ENCODE results near the gene TLCD3A. TPM values are rescaled to one million over a fixed set of nuclear protein-coding genes. Genes with fewer than 3 reads are reported as not detected.

Gene TLCD3A
- total and polyA plus RNA-seq, 10 of the 15 experiments (the other 5 are each of a cell fraction or from before 2014, with no cell fraction given): 2.9 to 29.7 (median 17.8) TPM

- no peaks in the 10 kb centered on the region for H3K9me3 ChIP-seq (replicated peaks; ENCODE audit: control insufficient read depth, insufficient read depth, low read length)
- intact Hi-C loops (cut with micrococcal nuclease; ENCODE audit: unreplicated experiment): loop anchor here (10.0 kb wide), 1 partner anchor 267 kb away; no protein-coding TSS in a partner anchor
- ATAC-seq (no peak), FAIRE-seq (no peak), DNase-seq (ENCODE audit: low read depth, low spot score) (no peak)
- no peak overlapping the region for H3K27ac ChIP-seq (ENCODE audit: control insufficient read depth, insufficient read depth)
- H3K9ac ChIP-seq (ENCODE audit: control insufficient read depth, insufficient read depth, low read length): no peak overlapping the region
- H3K79me2 ChIP-seq (ENCODE audit: control insufficient read depth, insufficient read depth, low read length): peaks cover 12% of the 10 kb centered on the region
- no peak overlapping the region for H3K4me2 ChIP-seq (ENCODE audit: control insufficient read depth, insufficient read depth)
- H3K27me3 ChIP-seq (replicated peaks in 1 of 2; ENCODE audit: control insufficient read depth in 2 of 2, insufficient read depth in 2 of 2, low read length in 1 of 2): no peaks in the 10 kb centered on the region
- ChIA-PET RAD21 (ENCODE audit: unreplicated experiment) (no interaction called here), SMC1A (ENCODE audit: uncharacterized antibody, unreplicated experiment) (interaction anchor here (0.9 to 1.7 kb wide), 4 partner anchors 17 to 306 kb away, joined by 3 to 5 read pairs (median 3); no protein-coding TSS in a partner anchor), POLR2A (interaction anchor here (0.7 to 1.2 kb wide), 3 partner anchors 24 to 103 kb away, joined by 3 to 7 read pairs (median 4); no protein-coding TSS in a partner anchor), CTCF (interaction anchor here (0.8 to 1.6 kb wide), 7 partner anchors 13 to 306 kb away, joined by 3 to 5 read pairs (median 4); partner anchors contain the start of gene TIMM22)
- H3K4me3 ChIP-seq: no peak overlapping the region
- no TSS peak for BruUV-seq (replicated peaks)
- no peaks in the 10 kb centered on the region for H4K20me1 ChIP-seq (ENCODE audit: control insufficient read depth, insufficient read depth)
- in situ Hi-C loops (cut with MboI): no loop called here
- 98% methylated on average over 5 of the region's 5 CpGs for WGBS (ENCODE audit: insufficient coverage, insufficient replicate concordance, low lambda C conversion rate, missing lambda C conversion rate)
- no peak overlapping the region for H2AFZ ChIP-seq (ENCODE audit: control insufficient read depth, low read depth, low read length)
- no peaks in the 10 kb centered on the region; the same call in 1 of the 2 replicates for H3K4me1 ChIP-seq (ENCODE audit: control insufficient read depth, insufficient read depth, low read length)
- H3K36me3 ChIP-seq (ENCODE audit: control insufficient read depth in 2 of 2, insufficient read depth in 2 of 2, low read length in 1 of 2): no peaks in the 10 kb centered on the region
- no peak for TF ChIP-seq CHD2 (IDR thresholded peaks at IDR 0.05; ENCODE audit: borderline replicate concordance, low read depth, low read length)
- TF ChIP-seq SMC3 (IDR thresholded peaks at IDR 0.05; ENCODE audit: borderline replicate concordance, low read length): no peak
- TF ChIP-seq EGR1 (IDR thresholded peaks at IDR 0.05; ENCODE audit: borderline replicate concordance in 1 of 2, low read depth in 2 of 2, low read length in 2 of 2): no peak
- no peak for TF ChIP-seq JUNB (IDR thresholded peaks at IDR 0.05)
- TF ChIP-seq, protein P1, sequence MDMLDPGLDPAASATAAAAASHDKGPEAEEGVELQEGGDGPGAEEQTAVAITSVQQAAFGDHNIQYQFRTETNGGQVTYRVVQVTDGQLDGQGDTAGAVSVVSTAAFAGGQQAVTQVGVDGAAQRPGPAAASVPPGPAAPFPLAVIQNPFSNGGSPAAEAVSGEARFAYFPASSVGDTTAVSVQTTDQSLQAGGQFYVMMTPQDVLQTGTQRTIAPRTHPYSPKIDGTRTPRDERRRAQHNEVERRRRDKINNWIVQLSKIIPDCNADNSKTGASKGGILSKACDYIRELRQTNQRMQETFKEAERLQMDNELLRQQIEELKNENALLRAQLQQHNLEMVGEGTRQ (IDR thresholded peaks at IDR 0.05; ENCODE audit: borderline replicate concordance, low read depth, low read length): no peak
- TF ChIP-seq, protein P2, sequence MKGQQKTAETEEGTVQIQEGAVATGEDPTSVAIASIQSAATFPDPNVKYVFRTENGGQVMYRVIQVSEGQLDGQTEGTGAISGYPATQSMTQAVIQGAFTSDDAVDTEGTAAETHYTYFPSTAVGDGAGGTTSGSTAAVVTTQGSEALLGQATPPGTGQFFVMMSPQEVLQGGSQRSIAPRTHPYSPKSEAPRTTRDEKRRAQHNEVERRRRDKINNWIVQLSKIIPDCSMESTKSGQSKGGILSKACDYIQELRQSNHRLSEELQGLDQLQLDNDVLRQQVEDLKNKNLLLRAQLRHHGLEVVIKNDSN (IDR thresholded peaks at IDR 0.05; ENCODE audit: borderline replicate concordance, extremely low read length, insufficient read depth, low read depth, low read length): no peak
- no peak for TF ChIP-seq CTCF (IDR thresholded peaks at IDR 0.05 in 2 of 3, conservative IDR thresholded peaks at IDR 0.05 in 1 of 3; ENCODE audit: control insufficient read depth in 2 of 3, extremely low read depth in 1 of 3, insufficient read depth in 1 of 3, low read depth in 3 of 3, low read length in 3 of 3)
- TF ChIP-seq PKNOX1 (IDR thresholded peaks at IDR 0.05): no peak
- TF ChIP-seq ZNF622 (IDR thresholded peaks at IDR 0.05): no peak
- no peak for TF ChIP-seq CEBPZ (IDR thresholded peaks at IDR 0.05; ENCODE audit: low read depth, low read length)
- no peak for TF ChIP-seq PML (IDR thresholded peaks at IDR 0.05; ENCODE audit: low read length)
Observed at GRCh38 chr17:718075-718474, 14.3 kb upstream of the TLCD3A start.
